Hematopoietic multipotent progenitor cell (in vitro differentiated cells): ENCODE results near the gene PPP1R2C. TPM values are rescaled to one million over a fixed set of nuclear protein-coding genes. Genes with fewer than 3 reads are reported as not detected.

Experiments
- DNase-seq, 3 donors: peaks; one replicate each; pipeline ENCODE4 v3.0.0-alpha.2; 2011 to 2015; ENCODE audit warnings: low read depth in 2 of 3, low spot score in 2 of 3
- total RNA-seq: library from RNA; depleted of rRNA; stranded (reverse); fragments of >200 nt; gene quantifications from one replicate; pipeline ENCODE4 v1.2.3, GENCODE V29; 2012

PPP1R2C gene
- total RNA-seq, 1 donor: not detected

GRCh38 chrX:42751573-42751972 lies 26.4 kb downstream of the PPP1R2C start:
- DNase-seq: no peak

DNA sequence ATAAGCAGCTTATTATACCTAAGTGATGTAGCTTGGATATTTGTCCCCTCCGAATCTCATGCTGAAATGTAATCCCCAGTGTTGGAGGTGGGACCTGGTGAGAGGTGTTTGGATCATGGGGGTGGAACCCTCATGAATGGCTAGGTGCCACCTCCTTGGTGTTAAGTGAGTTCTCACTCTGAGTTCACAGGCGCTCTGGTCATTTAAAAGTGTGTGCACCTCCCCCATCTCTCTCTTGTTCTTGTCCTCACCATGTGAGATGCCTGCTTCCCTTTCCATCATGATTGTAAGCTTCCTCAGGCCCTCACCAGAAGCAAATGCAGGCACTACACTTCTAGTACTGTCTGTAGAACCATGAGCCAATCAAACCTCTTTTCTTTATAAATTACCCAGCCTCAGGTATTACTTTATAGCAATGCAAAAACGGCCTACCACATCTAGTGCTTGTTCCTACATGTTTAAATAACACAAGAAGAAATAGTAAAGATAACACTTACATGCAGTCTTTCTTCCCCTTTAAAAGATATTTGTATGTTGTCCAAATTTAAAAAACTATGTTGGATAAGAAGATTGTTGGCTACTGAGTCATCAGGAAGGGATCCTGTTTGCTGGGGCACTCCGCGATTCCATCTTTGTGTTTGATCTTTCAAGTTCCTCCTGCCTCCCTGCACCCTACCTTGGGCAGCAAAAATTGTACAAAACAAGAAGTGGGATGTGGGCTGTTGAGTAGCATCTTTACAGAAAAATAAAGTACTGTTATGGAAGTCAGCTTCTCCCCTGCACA lies 29.7 kb downstream of the PPP1R2C start:
- no peak for DNase-seq

DNA sequence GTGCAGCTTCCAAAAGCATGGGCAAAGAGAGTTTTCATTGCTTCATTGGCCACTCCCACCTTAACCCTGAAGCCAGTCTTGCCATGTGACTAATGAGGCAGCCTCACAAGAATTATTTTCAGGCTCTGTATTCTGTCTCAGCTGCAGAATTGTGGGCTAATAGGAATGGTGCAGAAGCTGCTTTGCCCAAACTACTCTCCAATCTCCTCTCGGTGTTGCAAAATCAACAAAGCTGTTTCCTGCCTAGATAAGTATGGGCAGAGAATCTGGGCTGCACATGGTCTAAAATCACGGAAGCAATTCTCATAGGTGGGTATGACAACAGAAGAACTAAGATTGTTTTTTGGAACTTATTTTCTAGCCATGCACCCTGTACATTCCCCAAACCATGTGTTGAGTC lies 31.4 kb downstream of the PPP1R2C start:
- DNase-seq: peak in 2 of 3 donors; percentile 61 to 89

- DNase-seq: no peak
Measured at GRCh38 chrX:42740456-42740855, 37.5 kb downstream of the PPP1R2C start.

DNA sequence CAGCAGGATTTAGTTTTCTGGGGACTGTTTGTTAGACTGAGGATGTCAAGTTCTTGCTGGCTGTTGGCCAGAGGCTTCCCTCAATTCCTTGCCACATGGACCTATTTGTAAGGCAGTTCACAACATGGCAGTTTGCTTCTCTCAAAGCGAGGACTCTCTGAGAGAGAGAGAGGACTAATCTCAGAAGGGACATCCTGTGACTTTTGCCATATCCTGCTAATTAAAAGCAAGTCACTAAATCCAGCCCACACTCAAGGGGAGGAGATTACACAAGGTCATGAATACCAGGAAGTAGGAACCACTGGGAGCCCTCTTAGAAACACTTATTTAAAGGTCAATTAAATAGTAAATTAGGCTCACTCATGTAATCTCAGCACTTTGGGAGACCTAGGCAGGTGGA lies 38.2 kb downstream of the PPP1R2C start:
- DNase-seq: peak in 2 of 3 donors; percentile 26 to 59

DNA sequence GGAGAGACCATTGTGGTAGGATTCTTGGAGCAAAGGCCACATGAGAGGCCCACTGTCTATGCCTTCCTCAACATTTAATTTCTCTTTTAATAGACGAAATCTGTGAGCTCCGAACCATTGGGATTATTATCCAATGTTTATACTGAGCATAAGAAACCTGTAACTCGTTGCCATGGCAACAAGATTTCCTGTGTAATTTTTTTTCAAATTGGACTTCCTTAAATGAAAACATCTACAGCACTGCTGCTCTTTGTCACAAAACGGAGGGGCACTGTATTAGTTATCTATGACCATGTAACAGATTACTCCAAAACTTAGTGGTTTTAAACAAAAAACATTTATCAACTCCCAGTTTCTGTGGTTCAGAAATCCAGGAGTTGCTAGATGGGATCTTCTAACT lies 38.7 kb downstream of the PPP1R2C start:
- peak; percentile 5 to 85 (median 59) for DNase-seq

DNA sequence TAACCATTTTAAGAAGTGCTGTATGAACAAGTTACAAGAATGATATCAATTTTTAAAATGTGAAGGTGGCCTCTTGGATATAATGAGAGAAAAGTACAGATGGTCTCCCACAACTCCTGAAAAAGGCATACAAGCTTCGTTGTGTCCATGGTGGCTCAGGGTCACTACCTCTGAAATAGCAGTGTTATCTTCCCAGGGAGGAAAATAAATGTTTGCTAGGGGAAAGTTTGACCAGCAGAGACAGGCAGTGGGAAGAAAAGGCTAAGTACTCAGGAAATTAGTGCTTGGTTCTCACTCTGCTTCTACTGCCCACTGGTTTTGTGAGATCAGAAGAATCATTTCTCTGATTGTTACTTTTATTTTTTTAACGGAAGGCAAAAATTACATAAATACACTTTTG lies 39.4 kb downstream of the PPP1R2C start:
- no peak for DNase-seq

GRCh38 chrX:42735250-42735649 lies 42.7 kb downstream of the PPP1R2C start:
- DNase-seq: no peak

GRCh38 chrX:42732506-42732905 lies 45.5 kb downstream of the PPP1R2C start:
- DNase-seq: no peak
